ENCODE data around the gene CDX2.
A peak's percentile ranks its signal among the peaks of the same experiment; 100 is the strongest.

The CDX2 gene

GRCh38 chr13:27924529-27925141 lies 44.5 kb downstream of the CDX2 start:
- peak overlapping the region; percentile 39 for H3K27ac ChIP-seq (ENCODE audit: low read length)
- H3K9me3 ChIP-seq (ENCODE audit: control insufficient read depth in 1 of 2, low read length in 2 of 2) = no peaks in the 10 kb centered on the region
- no peaks in the 10 kb centered on the region for H3K36me3 ChIP-seq (ENCODE audit: control insufficient read depth in 1 of 2, insufficient read depth in 2 of 2, low read length in 2 of 2)
- H3K4me3 ChIP-seq (ENCODE audit: low read depth in 1 of 2, low read length in 2 of 2) = peak overlapping the region in 1 of 2 donors; percentile 26
- H3K4me1 ChIP-seq (ENCODE audit: control insufficient read depth in 1 of 2, insufficient read depth in 2 of 2, low read length in 2 of 2) = peaks cover 0 to 50% of the 10 kb centered on the region in 2 donors
- peaks cover 74% of the 10 kb centered on the region for H3K27me3 ChIP-seq (ENCODE audit: low read depth, low read length)

DNA sequence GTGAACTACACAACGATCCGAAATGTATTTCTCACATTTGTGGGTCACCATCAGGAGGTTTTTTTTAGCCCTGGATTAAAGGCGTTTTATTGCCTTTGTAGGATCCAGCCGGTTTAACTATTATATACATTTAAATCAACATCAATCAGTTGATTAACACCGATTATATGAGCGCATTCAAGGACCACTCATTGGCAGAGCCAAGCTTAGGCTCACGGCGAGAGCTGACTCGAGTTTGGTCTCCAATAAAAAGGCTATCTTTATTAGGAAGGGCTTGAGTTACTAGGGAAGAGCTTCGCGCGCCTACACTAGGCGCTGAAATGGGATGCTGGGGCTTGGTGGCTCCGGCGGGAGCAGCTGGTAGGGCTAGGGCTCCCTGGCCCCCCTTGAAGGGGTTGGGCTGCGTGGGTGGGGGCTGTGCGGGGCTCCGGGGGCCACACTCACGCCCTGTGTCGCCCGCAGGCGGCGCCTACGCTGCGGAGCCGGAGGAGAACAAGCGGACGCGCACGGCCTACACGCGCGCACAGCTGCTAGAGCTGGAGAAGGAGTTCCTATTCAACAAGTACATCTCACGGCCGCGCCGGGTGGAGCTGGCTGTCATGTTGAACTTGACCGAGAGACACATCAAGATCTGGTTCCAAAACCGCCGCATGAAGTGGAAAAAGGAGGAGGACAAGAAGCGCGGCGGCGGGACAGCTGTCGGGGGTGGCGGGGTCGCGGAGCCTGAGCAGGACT lies 45.2 kb downstream of the CDX2 start:
- peaks cover 70% of the 10 kb centered on the region for H3K27me3 ChIP-seq (ENCODE audit: low read depth, low read length)
- peak overlapping the region in 1 of 2 donors; percentile 70 for H3K4me3 ChIP-seq (ENCODE audit: low read depth in 1 of 2, low read length in 2 of 2)
- H3K36me3 ChIP-seq (ENCODE audit: control insufficient read depth in 1 of 2, insufficient read depth in 2 of 2, low read length in 2 of 2) = no peaks in the 10 kb centered on the region
- peaks cover 0 to 51% of the 10 kb centered on the region in 2 donors for H3K4me1 ChIP-seq (ENCODE audit: control insufficient read depth in 1 of 2, insufficient read depth in 2 of 2, low read length in 2 of 2)
- peak overlapping the region; percentile 78 for H3K27ac ChIP-seq (ENCODE audit: low read length)
- no peaks in the 10 kb centered on the region for H3K9me3 ChIP-seq (ENCODE audit: control insufficient read depth in 1 of 2, low read length in 2 of 2)

DNA sequence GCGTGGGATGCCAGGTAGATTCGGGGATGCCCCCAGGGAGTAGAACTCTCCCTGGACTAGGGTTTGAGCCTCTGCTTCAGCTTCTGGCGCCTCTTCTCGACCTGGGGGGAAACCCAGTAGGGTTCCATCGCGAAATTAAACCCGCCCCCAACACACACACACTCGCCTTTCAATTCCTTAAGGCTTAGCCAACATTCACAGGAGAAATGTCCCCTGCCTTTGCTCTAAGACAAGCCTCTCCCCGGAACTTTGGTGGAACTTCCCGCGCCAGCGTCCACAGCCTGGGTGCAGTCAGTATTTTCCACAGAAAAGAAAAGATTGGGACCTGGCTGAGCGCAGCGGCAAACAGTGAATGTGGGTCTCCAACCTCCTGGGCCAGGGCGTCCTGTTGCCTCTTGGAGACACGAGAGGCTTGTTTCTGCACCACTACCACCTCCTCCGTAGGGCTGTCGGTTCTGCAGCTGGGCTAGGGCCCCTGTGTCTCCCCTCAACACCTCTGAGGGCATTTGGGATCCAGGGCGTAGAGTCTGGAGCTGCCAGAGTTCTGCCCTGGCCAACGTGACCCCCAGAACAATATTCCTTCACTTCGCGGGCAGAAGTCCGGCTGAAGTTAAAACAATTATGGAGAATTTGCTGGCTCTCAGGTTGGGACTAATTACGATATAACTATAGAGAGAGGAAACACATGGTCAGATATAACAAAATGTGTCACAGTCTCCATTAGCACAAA lies 46.1 kb downstream of the CDX2 start:
- peak overlapping the region; percentile 78 for H3K27ac ChIP-seq (ENCODE audit: low read length)
- peak overlapping the region in 1 of 2 donors; percentile 70 for H3K4me3 ChIP-seq (ENCODE audit: low read depth in 1 of 2, low read length in 2 of 2)
- peaks cover 0 to 46% of the 10 kb centered on the region in 2 donors for H3K4me1 ChIP-seq (ENCODE audit: control insufficient read depth in 1 of 2, insufficient read depth in 2 of 2, low read length in 2 of 2)
- peaks cover 70% of the 10 kb centered on the region for H3K27me3 ChIP-seq (ENCODE audit: low read depth, low read length)
- no peaks in the 10 kb centered on the region for H3K36me3 ChIP-seq (ENCODE audit: control insufficient read depth in 1 of 2, insufficient read depth in 2 of 2, low read length in 2 of 2)
- H3K9me3 ChIP-seq (ENCODE audit: control insufficient read depth in 1 of 2, low read length in 2 of 2) = no peaks in the 10 kb centered on the region

DNA sequence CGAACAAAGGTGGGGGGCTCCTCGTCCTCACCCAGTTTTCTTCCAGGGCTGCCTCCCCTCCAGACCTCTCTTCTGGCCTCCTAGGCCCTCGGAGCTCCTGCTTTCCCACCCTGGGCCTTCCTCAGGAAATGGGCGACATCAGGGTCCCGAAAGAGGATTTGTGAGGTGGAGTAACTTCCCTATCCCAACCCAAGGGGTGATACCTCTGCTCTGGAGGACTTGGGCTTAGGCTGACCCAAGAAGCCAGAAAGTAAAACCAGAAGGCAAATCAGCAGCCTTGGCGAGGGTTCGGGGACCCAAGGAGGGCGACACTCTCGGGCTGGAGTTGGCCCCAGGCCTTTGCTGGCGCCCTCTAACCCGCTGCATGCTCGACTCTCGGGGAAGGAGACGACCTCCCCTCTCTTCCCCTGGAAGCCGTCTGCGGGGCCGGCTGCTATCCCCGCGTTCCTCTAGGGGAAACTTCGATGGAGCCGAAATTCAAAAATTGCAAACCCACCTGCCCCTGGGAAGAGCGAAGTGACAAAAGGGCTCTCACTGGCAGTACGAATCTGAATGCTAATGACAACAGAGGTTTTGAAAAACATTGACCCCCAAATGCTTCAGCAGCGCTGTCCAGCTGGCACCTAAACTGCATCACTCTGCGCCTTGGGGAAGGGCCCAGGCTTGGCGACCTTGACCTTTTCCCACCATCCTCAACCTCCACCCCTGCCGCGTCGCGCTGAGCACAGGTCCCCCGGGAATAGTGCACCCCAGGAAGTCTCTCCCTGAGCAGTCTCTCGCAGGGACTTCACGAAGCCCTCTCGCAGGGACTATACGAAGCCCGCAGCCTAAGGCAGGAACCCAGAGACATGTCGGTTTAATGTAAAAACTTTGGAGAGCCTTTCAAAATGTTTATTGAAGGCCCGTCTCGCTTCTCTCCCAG lies 46.9 kb downstream of the CDX2 start:
- Histone ChIP-seq H3K9me3 (ENCODE audit: control insufficient read depth in 1 of 2, low read length in 2 of 2) (no peaks in the 10 kb centered on the region), H3K36me3 (ENCODE audit: control insufficient read depth in 1 of 2, insufficient read depth in 2 of 2, low read length in 2 of 2) (no peaks in the 10 kb centered on the region), H3K27me3 (ENCODE audit: low read depth, low read length) (peaks cover 71% of the 10 kb centered on the region), H3K4me1 (ENCODE audit: control insufficient read depth in 1 of 2, insufficient read depth in 2 of 2, low read length in 2 of 2) (peaks cover 0 to 52% of the 10 kb centered on the region in 2 donors), H3K4me3 (ENCODE audit: low read depth in 1 of 2, low read length in 2 of 2) (peak overlapping the region in 1 of 2 donors; percentile 70), H3K27ac (ENCODE audit: low read length) (peak overlapping the region; percentile 78)

DNA sequence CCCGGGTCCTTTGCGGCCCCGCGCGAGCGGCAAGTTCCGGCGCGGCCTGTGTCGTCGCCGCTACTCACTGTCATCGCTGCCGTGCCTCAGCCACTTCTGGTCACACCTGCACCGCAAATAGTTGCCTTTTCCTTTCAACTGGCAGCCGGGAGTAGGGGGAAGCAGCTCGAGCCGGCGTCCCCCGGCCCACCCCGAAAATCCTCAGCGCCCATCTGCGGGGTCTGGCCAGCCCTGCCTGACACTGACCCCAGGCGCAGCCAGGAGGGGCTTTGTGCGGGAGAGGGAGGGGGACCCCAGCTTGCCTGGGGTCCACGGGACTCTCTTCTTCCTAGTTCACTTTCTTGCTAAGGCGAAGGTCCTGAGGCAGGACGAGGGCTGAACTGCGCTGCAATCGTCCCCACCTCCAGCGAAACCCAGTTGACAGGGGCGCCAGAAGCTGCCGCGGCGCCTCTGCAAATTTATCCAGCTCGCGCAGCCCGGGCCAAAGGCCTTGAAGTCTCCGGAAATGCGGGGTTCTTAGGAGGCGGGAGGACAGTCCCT lies 47.6 kb downstream of the CDX2 start:
- peaks cover 64% of the 10 kb centered on the region for H3K27me3 ChIP-seq (ENCODE audit: low read depth, low read length)
- H3K4me1 ChIP-seq (ENCODE audit: control insufficient read depth in 1 of 2, insufficient read depth in 2 of 2, low read length in 2 of 2) = peaks cover 0 to 52% of the 10 kb centered on the region in 2 donors
- peak overlapping the region; percentile 62 to 70 for H3K4me3 ChIP-seq (ENCODE audit: low read depth in 1 of 2, low read length in 2 of 2)
- no peaks in the 10 kb centered on the region for H3K9me3 ChIP-seq (ENCODE audit: control insufficient read depth in 1 of 2, low read length in 2 of 2)
- H3K36me3 ChIP-seq (ENCODE audit: control insufficient read depth in 1 of 2, insufficient read depth in 2 of 2, low read length in 2 of 2) = no peaks in the 10 kb centered on the region
- peak overlapping the region; percentile 78 for H3K27ac ChIP-seq (ENCODE audit: low read length)

DNA sequence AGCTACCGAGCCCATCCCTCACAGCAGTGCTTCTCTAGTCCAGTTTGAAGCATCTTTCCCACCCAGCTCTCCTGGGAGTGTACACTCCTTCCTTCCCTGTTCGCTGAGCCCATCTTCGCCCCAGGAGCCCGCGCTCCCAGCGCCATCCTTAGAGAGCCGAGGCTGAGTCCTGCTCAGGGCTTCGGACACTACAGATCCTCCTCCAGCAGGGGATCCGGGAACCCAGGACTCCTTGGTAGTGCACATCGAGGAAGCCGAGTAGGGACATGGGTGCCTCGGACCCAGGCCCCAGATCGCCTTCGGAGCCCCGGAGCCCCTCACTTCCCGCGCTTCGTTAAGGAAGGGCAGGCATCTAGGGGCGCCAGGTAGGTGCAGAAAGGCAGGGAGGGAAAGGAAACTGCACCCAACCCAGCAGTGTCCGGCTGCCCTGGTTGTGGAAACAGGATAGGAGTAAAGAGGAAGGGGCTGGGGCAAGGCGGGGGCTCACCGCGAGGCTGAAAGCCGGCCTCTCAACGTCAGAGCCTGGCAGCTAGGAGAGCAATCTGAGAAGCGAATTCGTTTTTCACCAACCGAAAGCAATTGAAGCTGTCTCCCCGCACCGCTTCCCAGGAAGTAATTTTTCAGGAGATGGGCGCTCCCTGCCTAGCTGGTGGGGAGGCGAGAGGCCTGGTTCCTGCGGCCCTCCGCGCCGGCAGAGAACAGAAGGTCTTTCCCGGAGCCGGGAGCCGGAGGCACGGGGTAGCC lies 48.3 kb downstream of the CDX2 start:
- Histone ChIP-seq H3K9me3 (ENCODE audit: control insufficient read depth in 1 of 2, low read length in 2 of 2) (no peaks in the 10 kb centered on the region), H3K4me3 (ENCODE audit: low read depth in 1 of 2, low read length in 2 of 2) (peak overlapping the region; percentile 62 to 70), H3K36me3 (ENCODE audit: control insufficient read depth in 1 of 2, insufficient read depth in 2 of 2, low read length in 2 of 2) (no peaks in the 10 kb centered on the region), H3K4me1 (ENCODE audit: control insufficient read depth in 1 of 2, insufficient read depth in 2 of 2, low read length in 2 of 2) (peaks cover 0 to 52% of the 10 kb centered on the region in 2 donors), H3K27ac (ENCODE audit: low read length) (peak overlapping the region; percentile 78), H3K27me3 (ENCODE audit: low read depth, low read length) (peaks cover 62% of the 10 kb centered on the region)

DNA sequence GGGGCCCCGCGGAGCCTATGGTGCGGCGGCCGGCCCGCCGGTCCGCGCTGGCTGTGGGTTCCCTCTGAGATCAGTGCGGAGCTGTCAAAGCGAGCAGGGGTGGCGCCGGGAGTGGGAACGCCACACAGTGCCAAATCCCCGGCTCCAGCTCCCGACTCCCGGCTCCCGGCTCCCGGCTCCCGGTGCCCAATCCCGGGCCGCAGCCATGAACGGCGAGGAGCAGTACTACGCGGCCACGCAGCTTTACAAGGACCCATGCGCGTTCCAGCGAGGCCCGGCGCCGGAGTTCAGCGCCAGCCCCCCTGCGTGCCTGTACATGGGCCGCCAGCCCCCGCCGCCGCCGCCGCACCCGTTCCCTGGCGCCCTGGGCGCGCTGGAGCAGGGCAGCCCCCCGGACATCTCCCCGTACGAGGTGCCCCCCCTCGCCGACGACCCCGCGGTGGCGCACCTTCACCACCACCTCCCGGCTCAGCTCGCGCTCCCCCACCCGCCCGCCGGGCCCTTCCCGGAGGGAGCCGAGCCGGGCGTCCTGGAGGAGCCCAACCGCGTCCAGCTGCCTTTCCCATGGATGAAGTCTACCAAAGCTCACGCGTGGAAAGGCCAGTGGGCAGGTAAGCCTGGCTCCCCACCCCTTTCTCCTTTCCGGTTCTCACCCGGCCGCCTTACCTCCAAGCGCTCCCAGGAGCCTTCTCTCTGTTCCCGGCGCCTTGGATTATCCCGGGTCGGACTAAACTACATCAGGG lies 49.0 kb downstream of the CDX2 start, which contains the start of gene PDX1:
Gene PDX1 (plus strand): TSS at position 67 of the 743 bp plus-strand sequence. CDS start 139 bp downstream, at position 206.
- peaks cover 63% of the 10 kb centered on the region for H3K27me3 ChIP-seq (ENCODE audit: low read depth, low read length)
- peaks cover 0 to 52% of the 10 kb centered on the region in 2 donors for H3K4me1 ChIP-seq (ENCODE audit: control insufficient read depth in 1 of 2, insufficient read depth in 2 of 2, low read length in 2 of 2)
- peak within 1 kb of the TSS; percentile 62 to 70 for H3K4me3 ChIP-seq (ENCODE audit: low read depth in 1 of 2, low read length in 2 of 2)
- H3K27ac ChIP-seq (ENCODE audit: low read length) = peak within 1 kb of the TSS; percentile 78
- H3K9me3 ChIP-seq (ENCODE audit: control insufficient read depth in 1 of 2, low read length in 2 of 2) = no peaks in the 10 kb centered on the region
- H3K36me3 ChIP-seq (ENCODE audit: control insufficient read depth in 1 of 2, insufficient read depth in 2 of 2, low read length in 2 of 2) = no peaks in the 10 kb centered on the region

- H3K36me3 ChIP-seq (ENCODE audit: control insufficient read depth in 1 of 2, insufficient read depth in 2 of 2, low read length in 2 of 2) = no peaks in the 10 kb centered on the region
- H3K4me1 ChIP-seq (ENCODE audit: control insufficient read depth in 1 of 2, insufficient read depth in 2 of 2, low read length in 2 of 2) = peaks cover 0 to 51% of the 10 kb centered on the region in 2 donors
- no peaks in the 10 kb centered on the region for H3K9me3 ChIP-seq (ENCODE audit: control insufficient read depth in 1 of 2, low read length in 2 of 2)
- H3K27ac ChIP-seq (ENCODE audit: low read length) = no peak overlapping the region
- H3K27me3 ChIP-seq (ENCODE audit: low read depth, low read length) = peaks cover 66% of the 10 kb centered on the region
- peak overlapping the region in 1 of 2 donors; percentile 62 for H3K4me3 ChIP-seq (ENCODE audit: low read depth in 1 of 2, low read length in 2 of 2)
Measured at GRCh38 chr13:27919659-27919933, 49.5 kb downstream of the CDX2 start.

- H3K27me3 ChIP-seq (ENCODE audit: low read depth, low read length) = peaks cover 66% of the 10 kb centered on the region
- H3K4me1 ChIP-seq (ENCODE audit: control insufficient read depth in 1 of 2, insufficient read depth in 2 of 2, low read length in 2 of 2) = peaks cover 0 to 46% of the 10 kb centered on the region in 2 donors
- H3K27ac ChIP-seq (ENCODE audit: low read length) = no peak overlapping the region
- H3K4me3 ChIP-seq (ENCODE audit: low read depth in 1 of 2, low read length in 2 of 2) = no peak overlapping the region
- no peaks in the 10 kb centered on the region for H3K9me3 ChIP-seq (ENCODE audit: control insufficient read depth in 1 of 2, low read length in 2 of 2)
- H3K36me3 ChIP-seq (ENCODE audit: control insufficient read depth in 1 of 2, insufficient read depth in 2 of 2, low read length in 2 of 2) = no peaks in the 10 kb centered on the region
Measured at GRCh38 chr13:27918918-27919658, 50.0 kb downstream of the CDX2 start.

Data from muscle layer of duodenum (tissue), 2 donors.